ENCODE results near the gene ZNF804A. TPM values are rescaled to one million over a fixed set of nuclear protein-coding genes. Genes with fewer than 3 reads are reported as not detected.

The ZNF804A gene
- total and polyA plus RNA-seq, 4 donors = 0.07 to 0.37 (median 0.13) TPM

DNA sequence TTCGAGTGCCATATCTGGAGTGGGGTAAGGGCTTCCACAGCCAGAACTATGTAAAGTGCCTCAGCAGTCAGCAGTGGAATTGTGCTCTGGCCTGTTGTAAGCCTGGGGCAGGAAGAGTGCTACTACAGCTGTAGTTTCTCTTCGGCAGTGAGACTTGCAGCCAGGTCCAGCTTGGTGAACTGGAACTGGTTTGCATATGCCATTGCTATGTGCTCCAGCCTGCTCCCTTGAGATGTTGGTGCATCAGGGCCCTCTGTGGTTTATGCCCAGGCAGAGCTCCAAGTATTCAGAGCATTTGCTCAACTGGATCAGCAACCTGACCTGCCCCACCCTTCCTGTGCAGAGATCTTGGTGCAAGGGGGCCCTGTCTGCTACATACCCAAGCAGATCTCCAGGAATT lies 47.8 kb downstream of the ZNF804A start:
- no peaks in the 10 kb centered on the region for H3K36me3 ChIP-seq (ENCODE audit: control insufficient read depth in 4 of 4, insufficient read depth in 3 of 4, low read depth in 1 of 4, low read length in 3 of 4)
- 78% methylated on average over 2 of the region's 2 CpGs for WGBS
- H3K27ac ChIP-seq (ENCODE audit: low read depth in 1 of 2, low read length in 2 of 2) = no peak overlapping the region
- no peaks in the 10 kb centered on the region for H3K9me3 ChIP-seq (ENCODE audit: control insufficient read depth in 4 of 4, low read length in 3 of 4)
- no peak for DNase-seq (ENCODE audit: low spot score)
- H3K4me3 ChIP-seq (ENCODE audit: low read depth in 1 of 3, low read length in 3 of 3) = no peak overlapping the region
- H3K27me3 ChIP-seq (ENCODE audit: control insufficient read depth in 4 of 4, insufficient read depth in 4 of 4, low read length in 3 of 4) = no peaks in the 10 kb centered on the region
- H3K4me1 ChIP-seq (ENCODE audit: control insufficient read depth in 4 of 4, insufficient read depth in 4 of 4, low read length in 3 of 4) = no peaks in the 10 kb centered on the region
- TF ChIP-seq TAF1 (conservative IDR thresholded peaks at IDR 0.05) (no peak), HNF4A (conservative IDR thresholded peaks at IDR 0.05) (no peak), NR2F2 (IDR thresholded peaks at IDR 0.05) (no peak)
- no peak overlapping the region for H3K9ac ChIP-seq (ENCODE audit: low read depth in 1 of 2, low read length in 2 of 2)

DNA sequence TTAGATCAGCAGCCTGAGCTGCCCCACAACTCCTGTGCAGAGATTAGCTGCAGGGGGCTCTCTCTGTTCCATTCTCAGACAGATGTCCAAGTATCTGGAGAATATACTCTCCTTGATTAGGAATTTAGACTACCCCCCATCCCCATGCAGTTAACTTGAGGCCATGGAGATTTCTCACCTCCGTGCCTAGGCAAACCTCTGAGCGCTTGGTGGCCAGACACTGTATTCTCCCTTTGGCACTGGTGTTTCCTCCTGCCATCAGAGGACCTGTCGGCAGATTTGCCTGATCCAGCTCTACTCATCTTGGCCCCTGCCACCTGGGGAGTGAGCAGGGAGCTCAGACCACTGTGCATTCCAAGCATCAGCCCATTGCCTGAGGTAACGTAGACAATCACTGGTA lies 48.3 kb downstream of the ZNF804A start:
- Histone ChIP-seq H3K27me3 (ENCODE audit: control insufficient read depth in 4 of 4, insufficient read depth in 4 of 4, low read length in 3 of 4) (no peaks in the 10 kb centered on the region), H3K4me1 (ENCODE audit: control insufficient read depth in 4 of 4, insufficient read depth in 4 of 4, low read length in 3 of 4) (no peaks in the 10 kb centered on the region), H3K27ac (ENCODE audit: low read depth in 1 of 2, low read length in 2 of 2) (no peak overlapping the region), H3K9ac (ENCODE audit: low read depth in 1 of 2, low read length in 2 of 2) (no peak overlapping the region), H3K36me3 (ENCODE audit: control insufficient read depth in 4 of 4, insufficient read depth in 3 of 4, low read depth in 1 of 4, low read length in 3 of 4) (no peaks in the 10 kb centered on the region), H3K4me3 (ENCODE audit: low read depth in 1 of 3, low read length in 3 of 3) (no peak overlapping the region), H3K9me3 (ENCODE audit: control insufficient read depth in 4 of 4, low read length in 3 of 4) (no peaks in the 10 kb centered on the region)
- 86% methylated on average over 4 of the region's 4 CpGs for WGBS
- TF ChIP-seq SP1 (IDR thresholded peaks at IDR 0.05) = no peak
- no peak for TF ChIP-seq NR2F2 (IDR thresholded peaks at IDR 0.05)
- TF ChIP-seq, protein P1, sequence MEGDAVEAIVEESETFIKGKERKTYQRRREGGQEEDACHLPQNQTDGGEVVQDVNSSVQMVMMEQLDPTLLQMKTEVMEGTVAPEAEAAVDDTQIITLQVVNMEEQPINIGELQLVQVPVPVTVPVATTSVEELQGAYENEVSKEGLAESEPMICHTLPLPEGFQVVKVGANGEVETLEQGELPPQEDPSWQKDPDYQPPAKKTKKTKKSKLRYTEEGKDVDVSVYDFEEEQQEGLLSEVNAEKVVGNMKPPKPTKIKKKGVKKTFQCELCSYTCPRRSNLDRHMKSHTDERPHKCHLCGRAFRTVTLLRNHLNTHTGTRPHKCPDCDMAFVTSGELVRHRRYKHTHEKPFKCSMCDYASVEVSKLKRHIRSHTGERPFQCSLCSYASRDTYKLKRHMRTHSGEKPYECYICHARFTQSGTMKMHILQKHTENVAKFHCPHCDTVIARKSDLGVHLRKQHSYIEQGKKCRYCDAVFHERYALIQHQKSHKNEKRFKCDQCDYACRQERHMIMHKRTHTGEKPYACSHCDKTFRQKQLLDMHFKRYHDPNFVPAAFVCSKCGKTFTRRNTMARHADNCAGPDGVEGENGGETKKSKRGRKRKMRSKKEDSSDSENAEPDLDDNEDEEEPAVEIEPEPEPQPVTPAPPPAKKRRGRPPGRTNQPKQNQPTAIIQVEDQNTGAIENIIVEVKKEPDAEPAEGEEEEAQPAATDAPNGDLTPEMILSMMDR (IDR thresholded peaks at IDR 0.05; ENCODE audit: low read depth, low read length, missing input control) = no peak
- TF ChIP-seq, protein P2, sequence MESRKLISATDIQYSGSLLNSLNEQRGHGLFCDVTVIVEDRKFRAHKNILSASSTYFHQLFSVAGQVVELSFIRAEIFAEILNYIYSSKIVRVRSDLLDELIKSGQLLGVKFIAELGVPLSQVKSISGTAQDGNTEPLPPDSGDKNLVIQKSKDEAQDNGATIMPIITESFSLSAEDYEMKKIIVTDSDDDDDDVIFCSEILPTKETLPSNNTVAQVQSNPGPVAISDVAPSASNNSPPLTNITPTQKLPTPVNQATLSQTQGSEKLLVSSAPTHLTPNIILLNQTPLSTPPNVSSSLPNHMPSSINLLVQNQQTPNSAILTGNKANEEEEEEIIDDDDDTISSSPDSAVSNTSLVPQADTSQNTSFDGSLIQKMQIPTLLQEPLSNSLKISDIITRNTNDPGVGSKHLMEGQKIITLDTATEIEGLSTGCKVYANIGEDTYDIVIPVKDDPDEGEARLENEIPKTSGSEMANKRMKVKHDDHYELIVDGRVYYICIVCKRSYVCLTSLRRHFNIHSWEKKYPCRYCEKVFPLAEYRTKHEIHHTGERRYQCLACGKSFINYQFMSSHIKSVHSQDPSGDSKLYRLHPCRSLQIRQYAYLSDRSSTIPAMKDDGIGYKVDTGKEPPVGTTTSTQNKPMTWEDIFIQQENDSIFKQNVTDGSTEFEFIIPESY (IDR thresholded peaks at IDR 0.05) = no peak
- no peak for TF ChIP-seq FOXA2 (IDR thresholded peaks at IDR 0.05)
- no peak for TF ChIP-seq HNF4A (conservative IDR thresholded peaks at IDR 0.05)
- no peak for DNase-seq (ENCODE audit: low spot score)

- H3K4me1 ChIP-seq (ENCODE audit: control insufficient read depth in 4 of 4, insufficient read depth in 4 of 4, low read length in 3 of 4) = no peaks in the 10 kb centered on the region
- TF ChIP-seq REST (IDR thresholded peaks at IDR 0.05) (no peak), HNF4G (IDR thresholded peaks at IDR 0.05) (no peak), ATF3 (IDR thresholded peaks at IDR 0.05) (no peak), RAD21 (IDR thresholded peaks at IDR 0.05) (no peak), FOXA1 (IDR thresholded peaks at IDR 0.05) (no peak), RXRA (IDR thresholded peaks at IDR 0.05) (no peak), FOXA2 (IDR thresholded peaks at IDR 0.05) (no peak), NR2F2 (IDR thresholded peaks at IDR 0.05) (no peak), TAF1 (conservative IDR thresholded peaks at IDR 0.05) (no peak), YY1 (IDR thresholded peaks at IDR 0.05) (no peak), HNF4A (conservative IDR thresholded peaks at IDR 0.05) (no peak), SP1 (IDR thresholded peaks at IDR 0.05) (no peak), GABPA (IDR thresholded peaks at IDR 0.05 in 1 of 2, conservative IDR thresholded peaks at IDR 0.05 in 1 of 2) (no peak)
- TF ChIP-seq, protein P2 (IDR thresholded peaks at IDR 0.05) = no peak
- TF ChIP-seq, protein P1 (IDR thresholded peaks at IDR 0.05; ENCODE audit: low read depth, low read length, missing input control) = no peak
Measured at GRCh38 chr2:184654945-184655344, 56.6 kb downstream of the ZNF804A start.

More at GRCh38 chr2:184654945-184655344, 56.6 kb downstream of the ZNF804A start:
- no peak overlapping the region for H3K4me3 ChIP-seq (ENCODE audit: low read depth in 1 of 3, low read length in 3 of 3)
- H3K27me3 ChIP-seq (ENCODE audit: control insufficient read depth in 4 of 4, insufficient read depth in 4 of 4, low read length in 3 of 4) = no peaks in the 10 kb centered on the region
- H3K27ac ChIP-seq (ENCODE audit: low read depth in 1 of 2, low read length in 2 of 2) = no peak overlapping the region
- H3K36me3 ChIP-seq (ENCODE audit: control insufficient read depth in 4 of 4, insufficient read depth in 3 of 4, low read depth in 1 of 4, low read length in 3 of 4) = no peaks in the 10 kb centered on the region
- H3K9ac ChIP-seq (ENCODE audit: low read depth in 1 of 2, low read length in 2 of 2) = no peak overlapping the region
- WGBS = 52% methylated on average over 2 of the region's 2 CpGs
- no peak for DNase-seq (ENCODE audit: low spot score)
- no peaks in the 10 kb centered on the region for H3K9me3 ChIP-seq (ENCODE audit: control insufficient read depth in 4 of 4, low read length in 3 of 4)

All from liver (tissue), 9 donors.